Hepatocyte (in vitro differentiated cells): Measurements from ENCODE around the gene PRRC2C.

Experiments used
- EZH2 ChIP-seq: fragments of 200-600 bp; sonication (generic); IDR thresholded peaks from 2 replicates; pipeline ENCODE4 v1.6.1; 2016; ENCODE audit warnings: antibody characterized with exemption, mild to moderate bottlenecking, borderline replicate concordance
- EZH2phosphoT487 ChIP-seq: fragments of 200-600 bp; sonication (generic); IDR thresholded peaks from one replicate; pipeline ENCODE4 v1.6.1; 2018; ENCODE audit warnings: antibody characterized with exemption, mild to moderate bottlenecking, low read depth, moderate library complexity; ENCODE audit not compliant: unreplicated experiment, severe bottlenecking
- TF ChIP-seq, protein P1 (sequence below): fragments of 200-600 bp; sonication (generic); IDR thresholded peaks from 2 replicates; pipeline ENCODE4 v1.5.1; 2016; ENCODE audit warnings: antibody characterized with exemption, mild to moderate bottlenecking; ENCODE audit not compliant: poor library complexity

- TF ChIP-seq EZH2: no peak
- TF ChIP-seq, protein P1, sequence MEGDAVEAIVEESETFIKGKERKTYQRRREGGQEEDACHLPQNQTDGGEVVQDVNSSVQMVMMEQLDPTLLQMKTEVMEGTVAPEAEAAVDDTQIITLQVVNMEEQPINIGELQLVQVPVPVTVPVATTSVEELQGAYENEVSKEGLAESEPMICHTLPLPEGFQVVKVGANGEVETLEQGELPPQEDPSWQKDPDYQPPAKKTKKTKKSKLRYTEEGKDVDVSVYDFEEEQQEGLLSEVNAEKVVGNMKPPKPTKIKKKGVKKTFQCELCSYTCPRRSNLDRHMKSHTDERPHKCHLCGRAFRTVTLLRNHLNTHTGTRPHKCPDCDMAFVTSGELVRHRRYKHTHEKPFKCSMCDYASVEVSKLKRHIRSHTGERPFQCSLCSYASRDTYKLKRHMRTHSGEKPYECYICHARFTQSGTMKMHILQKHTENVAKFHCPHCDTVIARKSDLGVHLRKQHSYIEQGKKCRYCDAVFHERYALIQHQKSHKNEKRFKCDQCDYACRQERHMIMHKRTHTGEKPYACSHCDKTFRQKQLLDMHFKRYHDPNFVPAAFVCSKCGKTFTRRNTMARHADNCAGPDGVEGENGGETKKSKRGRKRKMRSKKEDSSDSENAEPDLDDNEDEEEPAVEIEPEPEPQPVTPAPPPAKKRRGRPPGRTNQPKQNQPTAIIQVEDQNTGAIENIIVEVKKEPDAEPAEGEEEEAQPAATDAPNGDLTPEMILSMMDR: no peak
- TF ChIP-seq EZH2phosphoT487: no peak
Observed at GRCh38 chr1:171583591-171584201, 98.4 kb downstream of the PRRC2C start.
